DMS153 (cell line): ENCODE measurements around the gene STIM1.
"Not testable (repeated sequence)": the region's sequence is repeated elsewhere in the genome, so short reads cannot be mapped to it uniquely, and the experiment has no call there.

ENCODE experiments used
- DNase-seq: peaks from one replicate; lab custom pipeline; 2025; lab: John Stamatoyannopoulos, UW

STIM1 gene

DNA sequence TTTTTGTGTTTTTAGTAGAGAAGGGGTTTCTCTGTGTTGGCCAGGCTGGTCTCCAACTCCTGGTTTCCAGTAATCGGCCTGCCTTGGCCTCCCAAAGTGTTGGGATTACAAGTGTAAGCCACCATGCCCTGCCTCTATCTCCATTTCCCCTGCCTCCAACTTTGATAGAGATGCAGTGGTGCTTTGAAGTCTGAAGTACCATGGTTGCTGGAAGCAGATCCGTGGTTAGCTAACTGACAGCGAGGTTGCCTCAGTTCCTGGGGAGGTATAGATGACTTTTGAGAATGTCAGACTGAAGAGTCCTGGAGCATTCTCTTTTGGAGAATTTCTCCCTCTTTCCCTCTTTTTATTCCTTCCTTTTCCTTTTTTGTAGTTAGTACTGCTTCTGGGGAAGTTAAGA is 127.6 kb downstream of the STIM1 start:
- no peak for DNase-seq

DNA sequence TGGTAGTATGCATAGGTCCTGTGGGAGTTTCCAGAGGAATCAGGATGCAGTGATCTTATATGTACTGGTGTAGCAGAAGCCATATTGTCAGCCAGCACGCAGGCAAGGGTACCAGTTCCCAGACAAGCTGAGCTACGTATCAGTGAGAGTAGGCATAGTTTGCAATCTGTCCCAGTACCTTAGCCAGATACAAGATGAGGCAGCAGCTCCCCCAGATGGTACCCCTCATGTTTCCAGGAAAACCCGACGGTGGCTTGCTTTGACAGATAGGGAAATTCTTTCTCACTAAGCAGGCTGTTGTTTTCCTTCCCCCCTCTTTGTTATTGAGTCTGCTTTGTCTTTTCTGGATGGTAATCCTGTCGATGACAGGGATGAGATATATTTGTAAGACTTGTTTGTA is 129.4 kb downstream of the STIM1 start:
- DNase-seq = no peak

DNA sequence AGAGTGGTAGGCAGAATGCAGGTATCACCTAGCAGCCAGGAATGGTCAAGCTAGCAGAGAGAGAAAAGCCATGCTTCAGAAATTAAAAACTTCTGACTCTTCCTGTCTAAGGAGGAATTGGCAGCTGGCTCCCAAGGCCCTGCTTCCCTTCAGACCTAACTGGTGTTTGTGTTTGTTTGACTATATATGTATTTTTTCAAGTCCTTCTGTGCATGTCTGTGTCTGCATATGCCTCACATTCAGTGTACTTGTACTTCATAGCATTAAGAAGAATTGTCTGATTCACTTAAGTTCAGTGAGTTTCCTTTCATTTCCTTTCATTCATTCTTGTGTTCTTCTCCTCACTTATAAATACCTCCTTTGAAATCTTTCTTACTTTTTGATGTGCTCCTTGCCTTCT is 130.2 kb downstream of the STIM1 start:
- no peak for DNase-seq

DNA sequence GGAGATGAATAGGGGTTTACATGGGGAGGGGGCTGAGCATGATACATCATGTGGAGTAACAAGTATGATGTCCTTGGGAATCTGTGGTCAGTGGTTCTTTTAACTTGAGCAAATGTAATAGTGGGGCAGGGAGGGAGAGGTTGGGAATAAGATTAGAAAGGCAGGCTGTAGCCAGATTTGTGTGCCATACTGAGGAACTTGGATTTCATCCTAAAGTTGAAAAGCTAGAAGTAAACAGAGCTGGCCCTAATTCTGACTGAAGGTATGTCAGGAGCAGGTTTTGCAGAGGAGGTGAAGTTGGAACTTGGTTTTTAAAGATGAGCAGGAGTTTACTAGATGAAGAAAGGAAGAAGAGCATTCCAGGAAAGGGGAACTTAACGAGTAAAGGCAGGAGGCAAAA is 130.8 kb downstream of the STIM1 start:
- no peak for DNase-seq

DNA sequence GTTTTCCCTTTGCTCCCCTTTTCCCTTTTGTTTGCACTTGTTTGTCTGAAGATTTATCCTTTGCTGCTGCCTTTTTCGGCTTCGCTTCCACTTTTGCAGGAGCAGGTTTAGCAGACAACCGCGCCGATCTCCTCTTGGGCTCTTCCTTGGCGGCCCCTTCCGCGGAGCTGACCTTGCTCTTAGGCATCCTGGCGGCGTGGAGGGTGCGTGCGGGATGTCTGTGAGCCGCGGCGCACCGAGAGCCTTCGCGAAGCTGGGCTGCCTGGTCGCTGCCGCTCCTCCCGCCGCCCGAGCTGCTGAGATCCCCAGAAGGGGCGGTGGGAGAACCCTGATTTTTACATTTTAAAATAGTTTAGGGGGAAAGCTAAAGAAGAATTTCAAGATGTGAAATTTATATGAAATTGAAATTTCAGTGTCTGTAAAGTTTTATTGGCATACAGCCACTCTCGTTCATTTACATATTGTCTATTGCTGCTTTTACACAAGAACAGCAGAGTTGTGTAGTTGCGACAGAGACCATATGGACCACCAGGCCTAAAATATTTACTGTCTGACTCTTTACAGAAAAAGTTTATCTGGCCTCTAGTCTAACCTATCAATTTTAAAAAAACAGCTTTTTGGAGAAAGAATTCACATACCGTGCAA is 133.9 kb downstream of the STIM1 start:
- no peak for DNase-seq

DNA sequence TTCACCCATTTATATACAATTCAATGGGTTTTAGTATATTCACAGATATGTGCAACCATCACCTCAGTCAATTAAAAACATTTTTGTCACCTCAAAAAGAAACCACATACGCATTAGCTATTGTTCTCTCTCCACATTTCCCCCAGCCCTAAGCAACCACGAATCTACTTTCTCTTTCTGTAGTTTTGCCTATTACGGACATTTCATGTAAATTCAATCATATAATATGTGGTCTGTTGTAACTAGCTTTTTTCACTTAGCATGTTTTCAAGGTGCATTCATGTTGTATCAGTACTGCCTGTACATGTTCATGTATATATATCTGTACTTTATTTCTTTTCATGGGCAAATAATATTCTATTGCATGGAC is 134.4 kb downstream of the STIM1 start:
- DNase-seq = no peak

DNA sequence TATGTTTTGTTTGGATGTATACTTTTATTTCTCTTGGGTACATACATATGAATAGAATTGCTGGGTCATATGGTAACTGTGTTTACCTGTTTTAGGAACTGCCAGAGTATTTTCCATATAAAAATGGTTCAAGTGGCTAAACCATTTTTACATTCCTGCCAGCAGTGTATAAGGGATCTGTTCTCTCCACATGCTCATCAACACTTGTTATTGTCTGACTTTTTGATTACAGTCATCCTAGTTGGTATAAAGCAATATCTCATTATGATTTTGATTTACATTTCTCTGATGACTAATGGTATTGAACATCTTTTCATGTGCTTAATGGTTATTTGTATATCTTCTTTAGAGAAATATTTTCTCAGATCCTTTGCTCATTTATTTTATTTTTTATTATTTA is 134.9 kb downstream of the STIM1 start:
- no peak for DNase-seq

DNA sequence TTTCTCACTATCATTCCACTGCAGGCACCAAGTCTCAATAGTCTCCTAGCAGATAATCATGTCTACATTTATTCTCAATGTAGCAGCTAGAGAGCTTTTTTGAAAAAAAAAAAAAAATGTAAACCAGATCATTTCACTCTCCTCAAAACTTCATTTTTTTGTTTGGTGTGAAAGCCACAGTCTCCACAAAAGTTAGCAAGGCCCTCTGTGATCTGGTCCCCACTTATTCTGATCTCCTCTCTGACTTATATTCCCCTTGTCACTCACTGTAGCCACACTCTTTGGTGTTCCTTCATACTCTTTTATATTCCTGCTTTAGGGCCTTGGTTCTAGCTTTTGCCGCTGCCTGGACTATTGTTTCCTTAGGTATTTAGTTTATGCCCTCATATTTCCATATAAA is 137.5 kb downstream of the STIM1 start:
- DNase-seq = no peak

DNA sequence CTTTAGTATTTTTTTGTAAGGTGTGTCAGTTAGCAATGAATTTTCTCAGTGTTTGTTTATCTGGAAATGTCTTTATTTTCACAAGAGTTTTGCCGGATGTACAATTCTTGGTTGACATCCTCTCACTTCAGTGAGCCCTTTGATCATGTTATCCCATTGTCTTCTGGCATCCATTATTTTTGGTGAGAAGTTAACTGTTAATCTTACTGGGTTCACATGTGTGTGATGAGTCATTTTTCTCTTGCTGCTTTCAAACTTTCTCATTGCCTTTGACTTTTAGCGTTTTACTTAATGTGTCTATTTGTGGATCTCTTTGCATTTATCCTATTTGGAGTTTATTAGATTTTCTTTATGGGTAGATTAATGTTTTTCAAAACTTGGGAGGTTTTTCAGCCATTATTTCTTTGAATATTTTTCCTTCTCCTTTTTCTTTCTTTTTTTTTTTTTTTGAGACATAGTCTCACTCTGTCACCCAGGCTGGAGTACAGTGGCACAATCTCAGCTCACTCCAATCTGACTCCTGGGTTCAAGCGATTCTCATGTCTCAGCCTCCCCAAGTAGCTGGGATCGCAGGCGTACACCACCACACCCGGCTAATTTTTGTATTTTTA is 138.7 kb downstream of the STIM1 start:
- DNase-seq = no peak

DNA sequence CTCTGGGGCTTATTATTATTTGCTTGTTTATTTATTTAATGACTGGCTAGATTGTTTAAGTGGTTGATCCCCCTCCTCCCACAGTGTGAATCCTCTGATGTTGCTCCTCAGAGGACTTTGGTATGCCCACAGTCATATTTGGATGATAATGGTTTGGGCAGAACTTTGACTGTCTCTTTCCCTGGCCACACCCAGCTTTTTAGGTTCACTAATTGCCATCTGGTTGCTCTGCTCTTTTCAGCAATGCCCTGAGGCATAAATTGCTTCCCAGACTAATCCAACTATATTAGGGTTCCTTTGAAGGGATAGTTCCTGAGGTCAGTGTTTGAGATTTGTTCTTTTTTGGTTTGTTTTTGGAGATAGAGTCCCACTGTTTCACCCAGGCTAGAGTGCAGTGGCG is 139.8 kb downstream of the STIM1 start:
- DNase-seq = no peak

DNA sequence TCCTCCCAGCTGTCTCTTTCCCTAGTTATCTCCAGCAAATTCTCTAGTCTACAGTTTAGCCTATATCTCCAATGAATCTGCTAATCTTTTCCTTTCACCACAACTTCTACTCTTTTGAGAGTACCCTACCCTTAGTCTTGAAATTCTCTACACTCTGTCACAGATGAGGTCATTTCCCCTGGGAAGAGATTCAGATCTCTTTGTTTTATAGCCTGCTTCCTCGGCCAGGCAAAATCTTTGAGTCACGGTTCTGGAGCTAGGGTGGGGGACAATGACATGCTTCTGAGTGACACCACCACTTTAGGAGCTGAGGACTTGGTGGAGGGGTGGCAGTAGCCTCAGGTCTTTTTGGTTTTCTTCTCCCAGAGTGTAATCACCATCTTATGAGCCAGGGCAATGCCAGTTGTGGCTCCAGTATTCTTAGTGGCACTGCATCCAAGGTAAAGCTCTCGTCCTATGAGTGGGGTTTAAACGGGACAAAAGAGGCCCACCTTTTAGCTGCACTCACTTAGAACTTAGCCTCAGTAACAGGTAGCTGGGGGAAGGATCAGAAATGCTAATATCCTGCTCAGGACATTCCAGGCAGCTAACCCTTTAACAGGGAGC is 140.6 kb downstream of the STIM1 start:
- DNase-seq = no peak

DNA sequence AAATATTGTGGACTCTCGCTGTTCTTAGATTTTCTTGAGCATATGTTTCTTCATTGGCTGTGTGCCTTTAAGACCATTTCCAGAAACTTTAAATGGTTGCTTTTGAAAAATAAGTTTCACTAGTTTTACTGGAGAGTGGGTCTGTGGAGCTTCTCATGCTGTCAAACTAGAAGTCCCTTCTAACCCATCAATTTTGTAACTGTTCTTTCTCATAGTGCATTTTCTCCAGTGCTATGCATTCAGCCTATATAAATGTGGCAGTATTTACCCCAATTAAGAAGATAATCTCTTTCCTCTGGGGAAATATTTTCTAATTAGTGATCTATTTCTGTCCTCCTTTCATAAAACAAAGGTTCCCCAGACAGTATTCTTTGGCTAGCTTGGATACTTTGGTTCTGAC is 141.2 kb downstream of the STIM1 start:
- no peak for DNase-seq

DNA sequence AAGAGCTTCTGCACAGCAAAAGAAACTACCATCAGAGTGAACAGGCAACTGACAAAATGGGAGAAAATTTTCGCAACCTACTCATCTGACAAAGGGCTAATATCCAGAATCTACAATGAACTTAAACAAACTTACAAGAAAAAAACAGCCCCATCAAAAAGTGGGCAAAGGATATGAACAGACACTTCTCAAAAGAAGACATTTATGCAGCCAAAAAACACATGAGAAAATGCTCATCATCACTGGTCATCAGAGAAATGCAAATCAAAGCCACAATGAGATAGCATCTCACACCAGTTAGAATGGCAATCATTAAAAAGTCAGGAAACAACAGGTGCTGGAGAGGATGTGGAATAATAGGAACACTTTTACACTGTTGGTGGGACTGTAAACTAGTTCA is 149.3 kb downstream of the STIM1 start:
- DNase-seq = not testable (repeated sequence)

DNA sequence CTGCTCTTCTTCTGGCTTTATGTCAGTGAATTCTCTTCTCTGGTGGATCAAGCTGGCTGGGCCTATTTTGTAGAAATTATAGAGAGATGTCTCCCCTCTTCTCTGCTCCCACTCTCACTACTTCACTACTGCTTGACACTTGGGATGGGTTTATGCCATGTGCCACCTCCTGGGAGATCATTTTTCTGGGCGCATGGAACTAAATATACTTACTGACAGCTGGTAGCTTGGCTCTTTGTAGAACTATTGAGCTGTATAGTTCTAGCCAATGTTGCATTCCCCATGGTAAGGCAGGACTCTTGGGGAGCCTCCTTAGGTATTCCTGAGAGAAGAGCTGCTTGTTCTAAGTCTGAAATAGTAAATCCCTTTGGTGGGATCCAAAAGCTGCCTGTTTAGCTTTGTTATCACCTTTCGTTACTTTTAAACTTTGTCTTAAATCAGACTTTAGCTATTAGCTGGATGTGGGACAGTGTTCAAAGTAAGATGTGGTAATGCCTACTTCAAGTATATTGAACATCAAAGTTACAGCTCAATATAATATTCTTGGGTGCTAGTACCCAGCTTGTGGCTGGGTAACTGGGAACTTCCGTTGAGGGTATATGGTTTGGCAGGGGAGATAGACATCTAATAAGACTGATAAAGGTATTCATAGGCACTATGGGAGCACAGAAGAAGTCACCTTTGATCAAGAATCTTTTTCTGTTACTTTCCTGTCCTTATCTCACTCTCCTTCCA is 151.6 kb downstream of the STIM1 start:
- DNase-seq = no peak

DNA sequence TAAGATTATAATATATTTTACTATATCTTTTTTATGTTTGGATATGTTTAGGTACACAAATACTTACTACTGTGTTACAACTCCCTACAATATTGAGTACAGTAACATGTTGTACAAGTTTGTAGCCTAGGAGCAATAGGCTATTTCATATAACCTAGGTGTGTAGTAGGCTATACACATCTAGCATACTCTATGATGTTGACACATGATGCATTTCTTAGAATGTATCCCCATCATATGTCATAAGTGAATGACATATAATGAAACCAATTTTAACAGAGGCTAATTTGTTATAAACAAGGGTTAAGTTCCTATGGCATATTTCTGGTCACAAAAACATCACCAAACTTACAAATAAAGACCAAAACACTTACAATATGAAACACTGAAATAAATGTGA is 152.7 kb downstream of the STIM1 start:
- no peak for DNase-seq

DNA sequence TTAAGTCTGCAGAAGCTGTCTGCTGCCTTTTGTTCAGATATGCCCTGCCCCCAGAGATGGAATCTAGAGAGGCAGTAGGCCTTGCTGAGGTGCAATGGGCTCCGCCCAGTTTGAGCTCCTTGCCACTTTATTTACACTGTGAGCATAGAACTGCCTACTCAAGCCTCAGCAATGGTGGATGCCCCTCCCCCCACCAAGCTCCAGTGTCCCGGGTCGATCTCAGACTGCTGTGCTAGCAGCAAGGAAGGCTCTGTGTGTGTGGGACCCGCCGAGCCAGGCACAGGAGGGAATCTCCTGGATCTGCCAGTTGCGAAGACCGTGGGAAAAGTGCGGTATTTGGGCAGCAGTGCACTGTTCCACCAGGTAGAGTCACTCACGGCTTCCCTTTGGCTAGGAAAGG is 161.1 kb downstream of the STIM1 start:
- not testable (repeated sequence) for DNase-seq

DNA sequence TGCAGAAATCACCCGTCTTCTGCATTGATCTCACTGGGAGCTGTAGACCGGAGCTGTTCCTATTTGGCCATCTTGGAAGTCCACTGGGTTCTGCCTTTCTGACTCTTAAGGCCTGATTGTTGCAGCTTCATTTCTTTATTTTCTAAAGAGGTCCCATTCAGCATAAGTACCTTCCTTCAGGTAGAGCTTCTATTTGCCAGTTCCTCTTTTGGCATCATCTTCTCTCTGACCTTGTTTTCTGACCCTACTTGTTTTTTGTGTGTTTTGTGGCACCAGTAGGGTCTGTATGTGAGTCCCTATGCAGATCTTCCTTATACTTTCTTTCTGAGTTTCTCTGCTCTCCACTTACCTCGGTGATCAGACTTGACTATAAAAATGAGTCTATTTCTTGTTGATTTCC is 161.7 kb downstream of the STIM1 start:
- no peak for DNase-seq

DNA sequence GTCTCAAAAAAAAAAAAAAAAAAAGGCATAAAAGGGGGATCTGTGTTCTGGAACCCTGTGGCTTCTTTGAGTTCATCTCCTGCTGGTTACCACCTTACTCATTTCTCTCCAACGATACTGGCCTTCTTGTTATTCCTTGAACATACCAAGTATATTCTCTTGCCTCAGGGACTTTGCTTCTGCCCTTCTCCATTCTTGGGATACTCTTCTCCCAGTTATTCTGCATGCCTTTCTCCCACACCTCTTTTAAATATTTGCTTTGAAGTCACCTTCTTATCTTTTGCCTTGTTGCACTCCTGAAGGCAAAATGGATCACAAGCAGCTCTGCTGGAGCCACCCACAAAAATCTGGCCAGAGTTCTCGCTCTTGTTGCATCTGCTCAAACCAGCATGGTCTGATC is 163.2 kb downstream of the STIM1 start:
- no peak for DNase-seq

DNA sequence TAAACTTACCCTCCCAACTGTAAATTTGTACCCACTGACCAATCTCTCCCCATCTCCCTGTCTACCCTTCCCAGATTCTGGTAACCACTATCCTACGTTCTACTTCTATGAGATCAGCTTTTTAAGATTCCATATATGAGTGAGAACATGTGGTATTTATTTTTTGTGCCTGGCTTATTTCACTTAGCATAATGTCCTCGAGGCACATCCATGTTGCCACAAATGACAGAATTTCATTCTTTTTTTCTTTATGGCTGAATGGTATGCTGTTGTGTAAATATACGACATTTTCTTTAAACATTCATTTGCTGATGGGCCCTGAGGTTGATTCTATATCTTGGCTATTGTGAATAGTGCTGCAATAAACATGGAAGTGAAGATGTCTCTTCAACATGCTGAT is 164.4 kb downstream of the STIM1 start:
- no peak for DNase-seq

DNA sequence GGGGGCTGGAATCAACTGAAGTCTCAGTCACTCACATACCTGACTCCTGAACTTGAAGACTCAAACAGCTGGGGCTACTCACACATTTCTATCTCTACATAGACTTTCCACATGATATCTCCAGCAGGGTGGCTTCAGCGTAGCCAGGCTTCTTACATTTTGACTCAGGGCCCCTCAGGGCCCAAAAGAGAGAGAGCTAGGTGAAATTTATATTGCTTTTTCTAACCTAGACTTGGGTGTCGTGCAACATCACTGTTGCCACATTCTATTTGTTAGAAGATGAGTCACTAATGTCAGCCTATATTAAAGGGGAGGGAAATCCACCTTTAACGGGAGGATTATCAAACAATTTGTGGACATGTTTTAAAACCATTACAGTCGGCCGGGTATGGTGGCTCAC is 167.2 kb downstream of the STIM1 start:
- no peak for DNase-seq

DNA sequence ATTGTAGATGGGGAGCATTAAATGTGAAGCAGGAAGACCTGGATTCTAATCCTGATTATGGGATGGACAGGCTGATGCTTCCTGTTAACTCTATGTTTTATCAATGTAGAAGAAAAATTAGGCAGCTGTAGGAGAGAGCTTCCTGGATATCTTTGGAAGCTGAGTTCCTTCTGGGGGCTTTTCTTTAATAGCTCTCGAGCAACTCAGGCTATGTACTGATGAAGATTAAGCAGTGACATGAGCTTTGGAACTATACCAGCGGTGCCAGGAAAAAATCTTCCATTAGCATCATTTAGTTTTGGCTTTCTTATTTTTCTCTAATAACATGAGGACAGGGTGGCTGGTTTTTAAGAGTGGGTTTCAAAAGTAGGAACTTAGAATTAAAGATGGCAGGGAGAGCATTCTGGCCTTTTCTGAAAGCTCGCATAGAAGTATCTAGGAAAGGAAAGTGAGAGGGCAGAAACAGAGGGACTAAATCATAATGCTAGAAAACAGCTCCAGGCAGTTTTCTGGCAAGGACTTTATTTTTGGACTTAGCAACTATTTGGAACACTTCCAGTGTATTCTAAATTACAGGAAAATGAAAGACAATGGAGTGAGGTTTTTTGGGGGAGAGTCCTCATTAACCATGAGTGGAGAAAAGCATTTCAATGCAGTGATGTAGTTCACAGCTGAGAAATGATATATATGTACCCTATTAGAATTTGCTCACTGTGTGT is 169.9 kb downstream of the STIM1 start:
- no peak for DNase-seq

DNA sequence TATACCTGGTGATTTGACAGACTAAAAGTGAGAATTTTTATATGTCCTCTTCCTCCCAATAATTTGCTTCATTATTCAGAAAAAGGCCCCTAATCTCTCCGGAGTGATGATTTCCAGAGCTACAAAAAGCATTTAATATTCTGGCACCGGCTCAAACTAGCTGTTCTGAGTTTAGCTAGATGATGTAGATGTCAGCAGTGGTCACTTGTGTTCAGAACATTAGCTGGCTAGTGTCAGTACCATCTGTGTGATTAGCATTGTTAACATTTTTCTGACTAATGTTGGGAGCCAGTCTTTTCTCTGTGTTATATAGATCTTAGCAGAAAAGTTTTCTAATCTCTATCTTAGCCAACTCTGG is 170.5 kb downstream of the STIM1 start:
- no peak for DNase-seq

DNA sequence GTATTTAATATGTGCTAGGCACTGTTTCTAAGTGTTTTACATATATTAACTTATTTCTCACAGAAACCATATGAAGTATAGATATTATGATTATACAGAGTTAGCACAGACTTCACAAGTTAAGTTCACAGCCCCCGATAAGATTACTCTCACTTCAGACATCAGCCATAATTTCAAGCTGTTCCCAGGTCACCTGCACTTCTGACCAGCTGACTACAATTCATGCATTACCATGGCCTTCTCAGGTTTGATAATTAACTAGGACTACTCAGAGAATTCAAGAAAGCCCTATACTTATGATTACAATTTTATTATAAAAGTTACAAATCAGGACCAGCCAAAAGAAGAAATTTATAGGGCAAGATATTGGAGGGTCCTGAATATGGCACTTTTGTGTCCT is 170.9 kb downstream of the STIM1 start:
- no peak for DNase-seq
